A673 (cell line): ENCODE measurements around the gene TSHB. TPM values are rescaled to one million over a fixed set of nuclear protein-coding genes. Genes with fewer than 3 reads are reported as not detected.

Experiments used
- BruUV-seq: library from RNA; stranded (reverse); fragments of 400-500 nt; replicated peaks from 2 replicates; lab custom pipeline; 2021; lab: Mats Ljungman, UMichigan
- CTCF ChIA-PET: fragments of 300-600 bp; sonication (Branson Sonifier 250); formaldehyde crosslinking; loops from one replicate; lab custom pipeline; 2022; ENCODE audit warnings: antibody characterized with exemption; lab: Charles Lee
- POLR2A ChIA-PET: fragments of 300-600 bp; sonication (Branson Sonifier 250); formaldehyde crosslinking; loops from one replicate; lab custom pipeline; 2022; ENCODE audit warnings: antibody characterized with exemption; ENCODE audit not compliant: low non-redundant PET; lab: Charles Lee
- DNase-seq: peaks from one replicate; pipeline ENCODE4 v3.0.0-alpha.2; 2015; ENCODE audit warnings: low spot score
- H3K27ac ChIP-seq: fragments of 200-600 bp; sonication (generic); 2 replicates; pipeline ENCODE4 v1.5.1; 2016; ENCODE audit warnings: mixed run types, low read depth, mild to moderate bottlenecking, mixed read lengths, antibody characterized with exemption, low read length; ENCODE audit not compliant: poor library complexity, severe bottlenecking
- H3K27me3 ChIP-seq: fragments of 200-600 bp; sonication (generic); replicated peaks from 2 replicates; pipeline ENCODE4 v1.6.1; 2017; ENCODE audit warnings: mixed run types, low read depth, mild to moderate bottlenecking, mixed read lengths, antibody characterized with exemption, low read length; ENCODE audit not compliant: insufficient read depth, poor library complexity
- H3K36me3 ChIP-seq: fragments of 200-600 bp; sonication (generic); 2 replicates; pipeline ENCODE4 v1.6.1; 2016; ENCODE audit warnings: mixed run types, mild to moderate bottlenecking, mixed read lengths, antibody characterized with exemption, low read length; ENCODE audit not compliant: insufficient read depth, poor library complexity, severe bottlenecking
- H3K4me1 ChIP-seq: fragments of 200-600 bp; sonication (generic); 2 replicates; pipeline ENCODE4 v1.6.1; 2017; ENCODE audit warnings: mixed run types, mild to moderate bottlenecking, mixed read lengths, antibody characterized with exemption, low read length; ENCODE audit not compliant: insufficient read depth, poor library complexity, severe bottlenecking
- H3K4me3 ChIP-seq: fragments of 200-600 bp; sonication (generic); 2 replicates; pipeline ENCODE4 v1.5.1; 2016; ENCODE audit warnings: low read depth, mixed run types, mild to moderate bottlenecking, mixed read lengths, low read length; ENCODE audit not compliant: poor library complexity, severe bottlenecking
- H3K9me3 ChIP-seq: fragments of 200-600 bp; sonication (generic); 2 replicates; pipeline ENCODE4 v1.6.1; 2016; ENCODE audit warnings: mixed run types, low read depth, mild to moderate bottlenecking, mixed read lengths, antibody characterized with exemption, low read length; ENCODE audit not compliant: poor library complexity, severe bottlenecking
- EZH2 ChIP-seq: fragments of 200-600 bp; sonication (generic); IDR thresholded peaks from 2 replicates; pipeline ENCODE4 v1.6.1; 2017; ENCODE audit warnings: borderline replicate concordance, low read depth, mild to moderate bottlenecking, mixed read lengths, antibody characterized with exemption, low read length; ENCODE audit not compliant: poor library complexity, severe bottlenecking
- intact Hi-C: fragments of 100-400 bp; cut with micrococcal nuclease; formaldehyde crosslinking; loops from one replicate; pipeline ENCODE4 v1.10.0; 2022; ENCODE audit not compliant: unreplicated experiment
- total RNA-seq: library from RNA; stranded (reverse); gene quantifications from 2 replicates; pipeline ENCODE4 v1.2.3, GENCODE V29; 2021
- TF ChIP-seq, protein P1 (sequence below): fragments of 300-800, 200-600 bp; sonication (generic); conservative IDR thresholded peaks from 2 replicates; pipeline ENCODE4 v1.5.1; 2017; ENCODE audit warnings: low read depth, mild to moderate bottlenecking, antibody characterized with exemption, low read length, moderate library complexity, mixed read lengths

The TSHB gene
- total RNA-seq, 1 experiment from 2014 or later, result not detected

DNA sequence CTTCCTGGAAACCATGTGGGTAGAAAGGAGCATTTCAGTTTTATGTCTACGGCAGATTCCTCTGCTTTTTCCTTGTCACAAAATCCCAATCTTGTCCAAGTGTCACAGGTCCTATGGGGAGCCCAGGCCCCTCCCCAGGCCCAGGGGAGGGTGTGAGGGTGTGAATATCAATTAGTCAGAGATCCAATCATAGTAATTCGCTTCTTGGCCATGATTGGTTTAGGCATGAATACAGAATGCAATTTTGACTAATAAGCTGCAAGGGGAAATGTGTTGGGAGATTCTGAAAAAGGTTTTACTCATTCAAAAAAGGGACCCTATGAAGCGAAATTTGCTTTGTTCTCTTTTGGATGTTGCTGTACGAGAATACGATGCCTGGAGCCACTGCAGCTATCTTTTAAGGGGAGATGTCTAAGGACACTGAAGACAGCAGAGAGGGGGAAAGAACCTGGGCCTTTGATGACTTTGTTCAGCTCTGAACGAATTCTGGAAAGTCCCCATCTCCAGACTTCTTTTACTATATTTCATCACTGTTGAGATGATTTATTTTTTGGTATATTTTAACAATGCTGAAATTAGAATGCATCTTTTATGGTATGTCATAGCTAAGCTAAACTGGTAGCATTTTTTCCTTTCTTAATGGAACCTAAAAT lies 41.5 kb downstream of the TSHB start:
- intact Hi-C loops, result no loop called here
- Histone ChIP-seq H3K36me3 (no peaks in the 10 kb centered on the region), H3K27ac (no peak overlapping the region), H3K4me1 (no peaks in the 10 kb centered on the region), H3K4me3 (no peak overlapping the region), H3K9me3 (no peaks in the 10 kb centered on the region), H3K27me3 (no peaks in the 10 kb centered on the region)
- DNase-seq, result no peak
- ChIA-PET CTCF (no interaction called here), POLR2A (no interaction called here)
- BruUV-seq, result no TSS peak
- TF ChIP-seq, protein P1, sequence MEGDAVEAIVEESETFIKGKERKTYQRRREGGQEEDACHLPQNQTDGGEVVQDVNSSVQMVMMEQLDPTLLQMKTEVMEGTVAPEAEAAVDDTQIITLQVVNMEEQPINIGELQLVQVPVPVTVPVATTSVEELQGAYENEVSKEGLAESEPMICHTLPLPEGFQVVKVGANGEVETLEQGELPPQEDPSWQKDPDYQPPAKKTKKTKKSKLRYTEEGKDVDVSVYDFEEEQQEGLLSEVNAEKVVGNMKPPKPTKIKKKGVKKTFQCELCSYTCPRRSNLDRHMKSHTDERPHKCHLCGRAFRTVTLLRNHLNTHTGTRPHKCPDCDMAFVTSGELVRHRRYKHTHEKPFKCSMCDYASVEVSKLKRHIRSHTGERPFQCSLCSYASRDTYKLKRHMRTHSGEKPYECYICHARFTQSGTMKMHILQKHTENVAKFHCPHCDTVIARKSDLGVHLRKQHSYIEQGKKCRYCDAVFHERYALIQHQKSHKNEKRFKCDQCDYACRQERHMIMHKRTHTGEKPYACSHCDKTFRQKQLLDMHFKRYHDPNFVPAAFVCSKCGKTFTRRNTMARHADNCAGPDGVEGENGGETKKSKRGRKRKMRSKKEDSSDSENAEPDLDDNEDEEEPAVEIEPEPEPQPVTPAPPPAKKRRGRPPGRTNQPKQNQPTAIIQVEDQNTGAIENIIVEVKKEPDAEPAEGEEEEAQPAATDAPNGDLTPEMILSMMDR, result no peak
- TF ChIP-seq EZH2, result no peak

DNA sequence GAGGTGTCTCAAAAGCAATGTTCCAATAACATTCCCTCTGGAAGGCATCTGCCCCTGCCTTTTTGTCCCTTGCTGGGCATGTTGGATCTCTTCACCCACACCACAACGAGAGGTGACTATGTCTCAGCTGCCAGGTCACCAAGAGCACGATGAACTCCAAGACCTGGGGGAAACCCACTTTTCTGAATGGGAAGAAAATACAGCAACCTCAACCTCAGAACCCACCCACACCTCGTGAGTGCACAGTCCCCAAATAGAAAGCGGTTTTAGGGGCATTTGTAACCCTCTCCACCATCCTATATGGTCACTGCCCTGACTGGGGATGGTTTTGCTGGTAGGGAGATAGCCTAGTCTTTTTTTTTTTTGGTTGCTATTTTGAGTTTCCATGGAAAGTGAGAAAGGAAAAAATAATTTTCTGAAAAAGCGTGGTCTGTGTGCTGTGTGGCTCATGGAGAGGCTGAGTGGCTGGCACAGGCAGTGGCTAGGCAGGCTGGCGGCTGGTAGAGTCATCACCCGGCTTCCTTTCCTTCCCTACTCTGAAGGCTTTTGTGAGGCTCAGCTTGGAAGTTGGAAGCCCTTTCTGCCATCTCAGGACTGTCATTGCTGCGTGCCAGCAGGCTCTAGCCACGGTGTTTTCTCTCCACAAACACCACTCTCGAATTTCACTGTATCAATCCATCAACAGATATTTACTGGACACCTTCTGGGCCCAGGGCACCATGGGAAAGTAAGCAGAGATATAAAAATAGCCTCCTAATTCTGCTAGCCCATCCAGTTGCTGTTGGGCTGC lies 43.9 kb downstream of the TSHB start:
- ChIA-PET POLR2A (no interaction called here), CTCF (no interaction called here)
- no peaks in the 10 kb centered on the region for H3K4me1 ChIP-seq
- no peak for TF ChIP-seq EZH2
- TF ChIP-seq, protein P1, result no peak
- no TSS peak for BruUV-seq
- no peaks in the 10 kb centered on the region for H3K9me3 ChIP-seq
- no peaks in the 10 kb centered on the region for H3K27me3 ChIP-seq
- intact Hi-C loops, result no loop called here
- no peak overlapping the region for H3K27ac ChIP-seq
- H3K4me3 ChIP-seq, result no peak overlapping the region
- no peak for DNase-seq
- no peaks in the 10 kb centered on the region for H3K36me3 ChIP-seq

DNA sequence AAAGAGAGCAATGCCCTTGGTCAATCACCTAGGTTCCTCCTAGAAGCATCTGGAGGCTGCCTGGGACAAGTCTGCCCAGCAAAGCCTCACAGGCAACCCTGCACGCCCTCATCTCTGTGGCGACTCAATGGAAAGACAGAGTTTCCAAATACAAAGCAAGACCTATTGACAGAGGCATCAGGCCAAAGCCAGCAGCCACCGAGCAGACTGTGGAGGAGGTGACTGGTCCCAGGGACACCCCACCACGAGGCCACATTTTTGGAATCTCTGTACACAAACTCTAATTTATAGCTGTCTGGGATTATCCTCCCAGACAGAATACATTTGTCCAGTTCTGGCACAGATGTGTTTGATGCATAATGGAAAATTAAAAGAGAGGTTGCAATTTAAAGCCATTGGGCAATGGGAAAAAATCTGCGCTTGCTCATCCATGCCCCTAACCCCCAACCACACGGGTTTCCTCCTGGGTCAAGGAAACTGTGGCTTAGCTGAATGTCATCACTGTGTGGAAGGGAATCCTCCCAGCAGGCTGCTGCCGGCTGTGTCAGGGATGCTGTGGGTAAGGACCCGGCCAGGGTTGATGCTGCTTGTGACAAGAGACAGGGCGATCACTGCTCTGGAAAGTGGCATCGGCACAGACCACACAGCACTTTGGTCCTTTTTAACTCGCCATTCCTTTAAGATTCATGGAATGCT lies 45.4 kb downstream of the TSHB start:
- POLR2A ChIA-PET, result no interaction called here
- TF ChIP-seq, protein P1, result no peak
- no peak for TF ChIP-seq EZH2
- Histone ChIP-seq H3K27me3 (no peaks in the 10 kb centered on the region), H3K36me3 (no peaks in the 10 kb centered on the region), H3K9me3 (no peaks in the 10 kb centered on the region), H3K4me3 (no peak overlapping the region), H3K4me1 (no peaks in the 10 kb centered on the region), H3K27ac (no peak overlapping the region)
- no TSS peak for BruUV-seq
- intact Hi-C loops, result no loop called here
- CTCF ChIA-PET, result no interaction called here
- no peak for DNase-seq
